HK-2 (cell line): ENCODE measurements around the gene SPTBN4.
"Not testable (repeated sequence)": the region's sequence is repeated elsewhere in the genome, so short reads cannot be mapped to it uniquely, and the experiment has no call there.

ENCODE experiments used
- DNase-seq: peaks from one replicate; pipeline ENCODE4 v3.0.0-alpha.2; 2018; ENCODE audit not compliant: unreplicated experiment

Gene SPTBN4

DNA sequence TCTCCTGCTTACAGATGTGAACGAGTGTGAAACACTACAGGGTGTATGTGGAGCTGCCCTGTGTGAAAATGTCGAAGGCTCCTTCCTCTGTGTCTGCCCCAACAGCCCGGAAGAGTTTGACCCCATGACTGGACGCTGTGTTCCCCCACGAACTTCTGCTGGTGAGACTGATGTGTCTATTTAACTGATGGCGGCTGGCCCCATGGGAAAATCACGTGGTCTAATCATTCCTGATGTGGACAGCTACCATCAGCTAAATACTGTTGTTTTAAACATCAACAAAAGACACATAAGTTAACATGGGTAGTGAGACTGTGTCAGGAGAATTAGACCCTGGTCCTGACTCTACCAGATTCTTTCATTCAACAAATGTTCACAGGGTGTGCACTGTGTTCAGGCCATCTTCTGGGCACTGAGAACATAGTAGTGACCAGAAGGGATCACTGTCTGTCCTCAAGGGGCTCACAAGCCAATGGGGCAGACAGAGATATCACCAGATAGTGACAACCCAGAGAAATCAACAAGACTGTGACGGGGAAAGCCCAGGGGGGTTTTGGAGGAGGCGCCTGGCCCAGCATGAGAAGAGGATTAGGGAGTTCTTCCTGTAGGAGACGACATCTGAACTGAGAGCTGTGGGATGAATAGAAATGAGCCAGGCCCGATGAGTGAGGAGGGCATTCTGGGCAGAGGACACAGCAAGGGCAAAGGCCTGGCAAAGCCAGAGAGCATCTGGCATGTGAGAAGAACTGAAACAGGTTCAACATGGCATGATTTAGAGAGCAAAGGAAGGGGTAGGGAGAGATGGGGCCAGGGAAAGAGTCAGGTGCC is 152.7 kb downstream of the SPTBN4 start:
- no peak for DNase-seq

DNA sequence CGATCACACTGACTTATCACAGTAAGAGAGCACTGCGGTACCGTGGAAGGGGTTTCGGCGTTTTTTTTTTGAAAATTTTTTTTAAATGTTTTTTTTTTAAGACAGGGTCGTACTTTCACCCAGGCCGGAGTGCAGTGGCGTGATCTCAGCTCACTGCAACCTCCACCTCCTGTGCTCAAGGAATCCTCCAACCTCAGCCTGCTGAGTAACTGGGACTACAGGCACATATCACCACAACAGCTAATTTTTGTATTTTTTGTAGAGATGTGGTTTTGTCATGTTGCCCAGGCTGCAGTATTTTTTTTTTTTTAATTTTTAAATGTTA is 153.3 kb downstream of the SPTBN4 start:
- no peak for DNase-seq

DNA sequence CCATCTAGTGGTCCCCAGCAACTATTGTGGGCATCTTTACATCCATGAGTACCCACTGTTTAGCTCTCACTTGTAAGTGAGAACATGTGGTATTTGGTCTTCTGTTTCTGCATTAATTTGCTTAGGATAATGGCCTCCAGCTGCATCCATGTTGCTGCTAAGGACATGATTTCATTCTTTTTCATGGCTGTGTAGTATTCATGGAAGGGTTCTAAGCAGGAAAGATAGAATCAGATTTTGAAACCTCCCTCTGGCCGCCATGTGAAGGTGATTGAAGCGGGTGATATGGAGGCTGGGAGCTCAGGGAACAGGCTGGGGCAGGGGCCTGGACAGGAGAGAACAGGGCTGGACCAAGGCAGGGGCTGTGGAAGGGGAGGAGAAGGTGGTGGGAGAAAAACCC is 154.5 kb downstream of the SPTBN4 start:
- no peak for DNase-seq

DNA sequence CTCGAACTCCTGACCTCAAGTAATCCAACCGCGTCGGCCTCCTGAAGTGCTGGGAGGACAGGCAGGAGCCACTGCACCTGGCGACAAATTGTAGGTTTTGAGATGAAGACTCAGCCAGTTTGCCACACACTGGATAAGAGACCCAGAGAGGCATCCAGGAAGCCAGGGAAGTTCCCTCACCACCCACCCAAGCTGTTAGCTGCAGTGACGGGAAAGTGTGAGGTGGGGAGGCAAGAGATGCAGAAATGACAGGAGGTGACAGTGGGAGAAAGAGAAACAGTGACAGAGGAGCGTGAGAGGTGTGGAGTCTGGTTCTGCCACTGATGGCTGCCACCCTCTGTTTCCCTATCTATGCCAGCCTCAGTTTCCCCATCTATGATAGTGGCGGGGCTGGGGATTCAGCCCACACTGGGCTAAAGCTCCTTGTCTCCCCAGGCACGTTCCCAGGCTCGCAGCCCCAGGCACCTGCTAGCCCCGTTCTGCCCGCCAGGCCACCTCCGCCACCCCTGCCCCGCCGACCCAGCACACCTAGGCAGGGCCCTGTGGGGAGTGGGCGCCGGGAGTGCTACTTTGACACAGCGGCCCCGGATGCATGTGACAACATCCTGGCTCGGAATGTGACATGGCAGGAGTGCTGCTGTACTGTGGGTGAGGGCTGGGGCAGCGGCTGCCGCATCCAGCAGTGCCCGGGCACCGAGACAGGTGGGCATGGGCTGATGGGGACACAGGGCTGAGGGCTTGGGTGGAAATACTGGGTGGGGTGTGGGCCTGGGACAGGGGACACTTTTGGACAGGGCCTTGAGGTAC is 155.4 kb downstream of the SPTBN4 start:
- DNase-seq: no peak

DNA sequence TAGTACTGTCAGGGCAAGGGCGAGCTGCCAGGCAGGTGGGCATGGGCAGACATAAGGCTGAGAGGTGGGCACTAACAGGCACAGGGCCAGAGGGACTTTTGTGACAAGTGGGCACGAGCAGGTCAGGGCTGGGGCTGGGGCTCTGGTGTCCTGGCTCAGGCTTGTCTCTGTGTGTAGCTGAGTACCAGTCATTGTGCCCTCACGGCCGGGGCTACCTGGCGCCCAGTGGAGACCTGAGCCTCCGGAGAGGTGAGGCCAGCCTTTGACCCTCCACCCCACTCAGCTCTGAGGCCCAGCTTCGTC is 155.9 kb downstream of the SPTBN4 start:
- no peak for DNase-seq

DNA sequence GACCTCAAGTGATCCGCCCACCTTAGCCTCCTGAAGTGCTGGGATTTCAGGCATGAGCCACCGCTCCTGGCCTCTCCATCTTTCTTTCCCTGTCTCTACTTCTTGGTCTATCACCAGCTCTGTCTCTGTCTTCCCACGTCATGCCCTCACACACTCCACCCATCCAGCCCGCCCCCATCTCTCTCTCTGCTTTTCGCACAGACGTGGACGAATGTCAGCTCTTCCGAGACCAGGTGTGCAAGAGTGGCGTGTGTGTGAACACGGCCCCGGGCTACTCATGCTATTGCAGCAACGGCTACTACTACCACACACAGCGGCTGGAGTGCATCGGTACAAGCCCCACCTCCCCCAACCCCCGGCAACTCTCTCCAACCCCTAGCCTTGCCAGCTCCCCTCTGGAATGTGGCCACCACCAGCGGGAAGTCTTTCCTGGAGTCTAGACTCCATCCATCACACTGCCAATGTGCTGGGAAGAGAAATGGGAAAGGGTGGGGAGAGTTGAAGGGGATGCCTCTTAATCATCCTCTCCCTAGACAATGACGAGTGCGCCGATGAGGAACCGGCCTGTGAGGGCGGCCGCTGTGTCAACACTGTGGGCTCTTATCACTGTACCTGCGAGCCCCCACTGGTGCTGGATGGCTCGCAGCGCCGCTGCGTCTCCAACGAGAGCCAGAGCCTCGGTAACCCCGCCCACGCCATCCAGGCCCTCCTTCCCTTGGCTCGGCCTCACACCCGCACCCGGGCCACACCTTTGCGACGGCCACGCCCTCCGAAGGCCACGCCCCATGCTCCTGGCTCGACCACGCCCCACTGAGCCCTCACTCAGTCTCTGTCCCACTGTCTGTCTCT is 156.8 kb downstream of the SPTBN4 start:
- no peak for DNase-seq

DNA sequence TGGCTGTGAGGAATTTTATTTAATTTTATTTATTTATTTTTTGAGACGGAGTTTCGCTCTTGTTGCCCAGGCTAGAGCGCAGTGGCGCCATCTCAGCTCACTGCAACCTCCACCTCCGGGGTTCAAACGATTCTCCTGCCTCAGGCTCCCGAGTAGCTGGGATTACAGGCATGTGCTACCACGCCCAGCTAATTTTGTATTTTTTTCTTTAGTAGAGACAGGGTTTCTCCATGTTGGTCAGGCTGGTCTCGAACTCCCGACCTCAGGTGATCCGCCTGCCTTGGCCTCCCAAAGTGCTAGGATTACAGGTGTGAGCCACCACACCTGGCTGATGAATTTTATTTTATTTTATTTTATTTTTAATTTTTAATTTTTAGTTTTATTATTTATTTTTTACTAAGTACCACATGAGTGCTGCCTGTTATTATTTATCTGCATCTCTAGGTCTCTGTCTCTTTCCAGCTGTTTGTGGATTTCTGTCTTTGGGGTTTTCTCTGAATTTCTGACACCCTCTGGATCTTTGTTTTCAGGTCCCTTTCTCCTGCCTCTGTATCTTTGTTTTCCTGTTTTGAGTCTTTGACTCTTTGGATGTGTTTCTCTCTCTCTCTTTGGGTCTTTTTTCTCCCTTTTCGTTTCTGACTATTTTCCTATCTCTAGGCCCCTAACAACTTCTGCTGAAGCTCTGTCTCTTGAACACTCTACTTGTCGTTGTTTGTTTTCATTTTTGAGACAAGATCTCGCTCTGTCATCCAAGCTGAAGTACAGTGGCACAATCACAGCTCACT is 157.8 kb downstream of the SPTBN4 start:
- not testable (repeated sequence) for DNase-seq

DNA sequence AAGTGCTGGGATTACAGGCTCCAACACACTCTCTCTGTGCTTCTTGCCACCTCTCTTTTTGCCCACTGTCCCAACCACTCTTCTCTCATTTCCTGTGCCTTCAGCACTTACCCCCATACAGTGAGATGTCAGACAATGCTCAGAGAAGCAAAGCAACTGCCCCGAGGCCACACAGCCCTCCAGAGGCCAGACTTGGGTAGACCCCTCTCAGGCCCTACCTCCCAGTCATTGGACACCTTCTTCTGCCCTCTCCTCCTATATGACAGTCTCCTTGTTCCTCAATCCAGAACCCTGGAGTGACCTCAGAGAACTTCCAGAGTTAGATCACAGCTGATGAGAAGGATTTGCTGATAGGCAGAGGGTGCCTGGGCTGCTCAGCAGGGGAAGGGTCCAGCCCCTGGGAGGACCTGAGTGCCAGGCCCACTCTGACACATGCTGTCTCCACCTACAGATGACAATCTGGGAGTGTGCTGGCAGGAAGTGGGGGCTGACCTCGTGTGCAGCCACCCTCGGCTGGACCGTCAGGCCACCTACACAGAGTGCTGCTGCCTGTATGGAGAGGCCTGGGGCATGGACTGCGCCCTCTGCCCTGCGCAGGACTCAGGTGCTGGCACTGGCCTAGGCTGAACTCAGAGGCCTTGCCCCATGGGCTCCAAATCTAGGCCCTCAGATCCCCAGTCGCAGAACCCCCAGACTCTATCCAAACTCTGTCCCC is 158.8 kb downstream of the SPTBN4 start:
- DNase-seq: no peak
